ENCODE results near the gene UBE3C.
"Not testable (repeated sequence)": the region's sequence is repeated elsewhere in the genome, so short reads cannot be mapped to it uniquely, and the experiment has no call there.

The UBE3C gene

GRCh38 chr7:157132796-157133195, 5.9 kb upstream of the UBE3C start:
- no peak for DNase-seq

- DNase-seq: no peak
Measured at GRCh38 chr7:157133304-157133703, 5.4 kb upstream of the UBE3C start.

- no peak for DNase-seq
Measured at GRCh38 chr7:157136372-157136771, 2.4 kb upstream of the UBE3C start.

- no peak for DNase-seq
Measured at GRCh38 chr7:157138101-157138423, 664 bp upstream of the UBE3C start.

- no peak for DNase-seq
Measured at GRCh38 chr7:157139111-157139809, 534 bp downstream of the UBE3C start.

- no peak for DNase-seq
Measured at GRCh38 chr7:157139810-157140510, 1.2 kb downstream of the UBE3C start.

- DNase-seq: no peak
Measured at GRCh38 chr7:157140511-157140905, 1.8 kb downstream of the UBE3C start.

- DNase-seq: no peak
Measured at GRCh38 chr7:157141525-157142060, 2.9 kb downstream of the UBE3C start.

GRCh38 chr7:157143788-157144187, 5.1 kb downstream of the UBE3C start:
- DNase-seq: no peak

GRCh38 chr7:157149317-157149716, 10.6 kb downstream of the UBE3C start:
- DNase-seq: no peak

- DNase-seq: peak; percentile 58
Measured at GRCh38 chr7:157150882-157151281, 12.2 kb downstream of the UBE3C start.

GRCh38 chr7:157151626-157152339, 13.1 kb downstream of the UBE3C start:
- no peak for DNase-seq

- no peak for DNase-seq
Measured at GRCh38 chr7:157152391-157152937, 13.7 kb downstream of the UBE3C start.

- no peak for DNase-seq
Measured at GRCh38 chr7:157153260-157153659, 14.5 kb downstream of the UBE3C start.

- no peak for DNase-seq
Measured at GRCh38 chr7:157155959-157156358, 17.2 kb downstream of the UBE3C start.

- DNase-seq: no peak
Measured at GRCh38 chr7:157158400-157158799, 19.7 kb downstream of the UBE3C start.

GRCh38 chr7:157159537-157159936, 20.8 kb downstream of the UBE3C start:
- not testable (repeated sequence) for DNase-seq

GRCh38 chr7:157160433-157160832, 21.7 kb downstream of the UBE3C start:
- DNase-seq: no peak

- no peak for DNase-seq
Measured at GRCh38 chr7:157165987-157166386, 27.3 kb downstream of the UBE3C start.

- DNase-seq: no peak
Measured at GRCh38 chr7:157168571-157168970, 29.8 kb downstream of the UBE3C start.

GRCh38 chr7:157176771-157177170, 38.0 kb downstream of the UBE3C start:
- no peak for DNase-seq

- no peak for DNase-seq
Measured at GRCh38 chr7:157177333-157177982, 38.7 kb downstream of the UBE3C start.

- no peak for DNase-seq
Measured at GRCh38 chr7:157177983-157178381, 39.3 kb downstream of the UBE3C start.

Data from left hindlimb (tissue), 1 donor.